Measurements from ENCODE around the gene NUP214.
"Not testable (repeated sequence)": the region's sequence is repeated elsewhere in the genome, so short reads cannot be mapped to it uniquely, and the experiment has no call there.

Gene NUP214

GRCh38 chr9:131235480-131235851 is 110.1 kb downstream of the NUP214 start:
- no peak for DNase-seq

GRCh38 chr9:131236161-131236560 is 110.8 kb downstream of the NUP214 start:
- no peak for DNase-seq

- no peak for DNase-seq
Measured at GRCh38 chr9:131236761-131237160, 111.4 kb downstream of the NUP214 start.

- DNase-seq, result no peak
Measured at GRCh38 chr9:131237291-131237690, 111.9 kb downstream of the NUP214 start.

GRCh38 chr9:131237931-131238401 is 112.6 kb downstream of the NUP214 start:
- DNase-seq, result peak; percentile 51 to 93 (median 69)

GRCh38 chr9:131238402-131239021 is 113.1 kb downstream of the NUP214 start:
- no peak for DNase-seq

GRCh38 chr9:131239161-131239975 is 114.0 kb downstream of the NUP214 start:
- no peak for DNase-seq

- no peak for DNase-seq
Measured at GRCh38 chr9:131240047-131240921, 114.9 kb downstream of the NUP214 start.

- DNase-seq, result not testable (repeated sequence)
Measured at GRCh38 chr9:131244331-131244730, 118.9 kb downstream of the NUP214 start.

- no peak for DNase-seq
Measured at GRCh38 chr9:131246618-131247017, 121.2 kb downstream of the NUP214 start.

- DNase-seq, result no peak
Measured at GRCh38 chr9:131252120-131252519, 126.7 kb downstream of the NUP214 start.

- no peak for DNase-seq
Measured at GRCh38 chr9:131253891-131254491, 128.6 kb downstream of the NUP214 start.

- DNase-seq, result no peak
Measured at GRCh38 chr9:131254626-131255025, 129.2 kb downstream of the NUP214 start.

GRCh38 chr9:131255676-131256197 is 130.4 kb downstream of the NUP214 start:
- no peak for DNase-seq

- no peak for DNase-seq
Measured at GRCh38 chr9:131257266-131258025, 132.1 kb downstream of the NUP214 start.

- no peak for DNase-seq
Measured at GRCh38 chr9:131258186-131258585, 132.8 kb downstream of the NUP214 start.

GRCh38 chr9:131258698-131259431 is 133.5 kb downstream of the NUP214 start:
- DNase-seq, result no peak

GRCh38 chr9:131259432-131259898 is 134.1 kb downstream of the NUP214 start:
- DNase-seq, result no peak

- no peak for DNase-seq
Measured at GRCh38 chr9:131259916-131260597, 134.7 kb downstream of the NUP214 start.

GRCh38 chr9:131260751-131261452 is 135.5 kb downstream of the NUP214 start:
- no peak for DNase-seq

Data from T-helper 1 cell (primary cell).